ENCODE measurements around the gene CAMKK2.
"Not testable (repeated sequence)": the region's sequence is repeated elsewhere in the genome, so short reads cannot be mapped to it uniquely, and the experiment has no call there.

- not testable (repeated sequence) for TF ChIP-seq EZH2 (IDR thresholded peaks at IDR 0.05; ENCODE audit: insufficient read depth, poor library complexity, severe bottlenecking); EZH2phosphoT487 (IDR thresholded peaks at IDR 0.05; ENCODE audit: insufficient read depth, low read depth)
Measured at GRCh38 chr12:121310231-121310630, 13.7 kb upstream of the CAMKK2 start.
